DND-41 (cell line): ENCODE results near the gene RPRD1A.
A peak's percentile ranks its signal among the peaks of the same experiment; 100 is the strongest.
"Not testable (repeated sequence)": the region's sequence is repeated elsewhere in the genome, so short reads cannot be mapped to it uniquely, and the experiment has no call there.

Experiments used
- ATAC-seq: fragments of 200-7000 bp; cut with Tn5 transposase; 3 replicates; pipeline ENCODE4 v1.9.1; 2021; ENCODE audit warnings: low read depth; ENCODE audit not compliant: insufficient read depth
- DNase-seq: peaks from one replicate; pipeline ENCODE4 v3.0.0-alpha.2; 2020
- H2AFZ ChIP-seq: 2 replicates; pipeline ENCODE4 v1.6.0; 2012; ENCODE audit warnings: low read depth, low read length
- H3K27ac ChIP-seq: 2 replicates; pipeline ENCODE4 v1.5.1; 2012; ENCODE audit warnings: low read length, inconsistent platforms
- H3K27me3 ChIP-seq: fragments of 200-600 bp; sonication (generic); 2 replicates; pipeline ENCODE4 v1.6.0; 2012; ENCODE audit warnings: low read length, mild to moderate bottlenecking, inconsistent platforms; ENCODE audit not compliant: insufficient read depth, poor library complexity
- H3K36me3 ChIP-seq: 2 replicates; pipeline ENCODE4 v1.5.1; 2012; ENCODE audit warnings: low read length, inconsistent platforms; ENCODE audit not compliant: insufficient read depth
- H3K4me1 ChIP-seq: 2 replicates; pipeline ENCODE4 v1.5.1; 2012; ENCODE audit warnings: mild to moderate bottlenecking, low read length; ENCODE audit not compliant: insufficient read depth
- H3K4me2 ChIP-seq: 2 replicates; pipeline ENCODE4 v1.6.0; 2012; ENCODE audit warnings: mild to moderate bottlenecking, moderate library complexity, low read length, inconsistent platforms; ENCODE audit not compliant: insufficient read depth
- H3K4me3 ChIP-seq, 2 experiments: fragments of 200-600 bp in 1 of 2; shearing (Covaris generic) in 1 of 2; 2 replicates each; pipeline ENCODE4 v1.5.1; 2012 to 2016; ENCODE audit warnings: inconsistent platforms in 2 of 2, low read length in 2 of 2, mild to moderate bottlenecking in 2 of 2, low read depth in 1 of 2, moderate library complexity in 1 of 2
- H3K79me2 ChIP-seq: 2 replicates; pipeline ENCODE4 v1.6.0; 2012; ENCODE audit warnings: low read length, inconsistent platforms; ENCODE audit not compliant: insufficient read depth
- H3K9ac ChIP-seq: 2 replicates; pipeline ENCODE4 v1.6.0; 2012; ENCODE audit warnings: low read depth, mild to moderate bottlenecking, inconsistent platforms, low read length, moderate library complexity
- H3K9me3 ChIP-seq: 2 replicates; pipeline ENCODE4 v1.5.1; 2012; ENCODE audit warnings: low read length, moderate library complexity, mild to moderate bottlenecking, inconsistent platforms; ENCODE audit not compliant: insufficient read depth, severe bottlenecking
- H4K20me1 ChIP-seq: 2 replicates; pipeline ENCODE4 v1.6.0; 2012; ENCODE audit warnings: low read length; ENCODE audit not compliant: insufficient read depth
- CTCF ChIP-seq: IDR thresholded peaks from 2 replicates; pipeline ENCODE4 v1.5.1; 2012; ENCODE audit warnings: borderline replicate concordance, low read length, moderate library complexity, mild to moderate bottlenecking; ENCODE audit not compliant: poor library complexity, severe bottlenecking; ENCODE audit errors: extremely low read depth
- EZH2 ChIP-seq: IDR thresholded peaks from 3 replicates; pipeline ENCODE4 v1.6.1; 2012; ENCODE audit warnings: borderline replicate concordance, low read depth, mild to moderate bottlenecking, moderate library complexity, low read length, inconsistent platforms; ENCODE audit not compliant: severe bottlenecking

RPRD1A gene

GRCh38 chr18:36075862-36076587 is 8.7 kb upstream of the RPRD1A start:
- Histone ChIP-seq H3K9ac (no peak overlapping the region), H3K4me1 (no peaks in the 10 kb centered on the region), H3K36me3 (no peaks in the 10 kb centered on the region), H3K4me3 (no peak overlapping the region), H3K4me2 (no peak overlapping the region), H3K9me3 (peaks cover 3% of the 10 kb centered on the region), H2AFZ (no peak overlapping the region), H4K20me1 (no peaks in the 10 kb centered on the region), H3K27ac (no peak overlapping the region), H3K27me3 (peaks cover 3% of the 10 kb centered on the region), H3K79me2 (no peaks in the 10 kb centered on the region)
- DNase-seq = no peak
- peak; percentile 68; the same call in 2 of the 3 replicates for ATAC-seq
- TF ChIP-seq EZH2 (no peak), CTCF (no peak)

GRCh38 chr18:36074435-36074834 is 7.1 kb upstream of the RPRD1A start:
- no peak overlapping the region for H3K4me3 ChIP-seq
- no peak for DNase-seq
- TF ChIP-seq EZH2 = no peak
- no peak for TF ChIP-seq CTCF
- peaks cover 3% of the 10 kb centered on the region for H3K27me3 ChIP-seq
- H3K9ac ChIP-seq = no peak overlapping the region
- no peaks in the 10 kb centered on the region for H4K20me1 ChIP-seq
- H3K9me3 ChIP-seq = peaks cover 3% of the 10 kb centered on the region
- no peak for ATAC-seq
- H3K4me2 ChIP-seq = no peak overlapping the region
- no peak overlapping the region for H2AFZ ChIP-seq
- H3K27ac ChIP-seq = no peak overlapping the region
- no peaks in the 10 kb centered on the region for H3K36me3 ChIP-seq
- no peaks in the 10 kb centered on the region for H3K79me2 ChIP-seq
- no peaks in the 10 kb centered on the region for H3K4me1 ChIP-seq

GRCh38 chr18:36073676-36074075 is 6.3 kb upstream of the RPRD1A start:
- Histone ChIP-seq H3K36me3 (no peaks in the 10 kb centered on the region), H3K4me3 (no peak overlapping the region), H2AFZ (no peak overlapping the region), H3K27ac (no peak overlapping the region), H3K79me2 (no peaks in the 10 kb centered on the region), H3K4me1 (no peaks in the 10 kb centered on the region), H3K9ac (no peak overlapping the region), H4K20me1 (no peaks in the 10 kb centered on the region), H3K27me3 (peaks cover 3% of the 10 kb centered on the region), H3K9me3 (no peaks in the 10 kb centered on the region), H3K4me2 (no peak overlapping the region)
- TF ChIP-seq EZH2 = no peak
- DNase-seq = no peak
- no peak for ATAC-seq

- H3K9me3 ChIP-seq, DNase-seq, H3K4me3 ChIP-seq, H3K4me2 ChIP-seq, H3K27me3 ChIP-seq, H3K79me2 ChIP-seq, H3K9ac ChIP-seq, H2AFZ ChIP-seq, H4K20me1 ChIP-seq, H3K27ac ChIP-seq, H3K36me3 ChIP-seq, ATAC-seq: not testable (repeated sequence)
- H3K4me1 ChIP-seq = peaks cover 10% of the 10 kb centered on the region
These were observed 5.0 kb upstream of the RPRD1A start for GRCh38 chr18:36072406-36072805.
